Lower leg skin (tissue), 4 donors: ENCODE results near the gene ZNF804B. TPM values are rescaled to one million over a fixed set of nuclear protein-coding genes. Genes with fewer than 3 reads are reported as not detected.

Experiments
- DNase-seq, 2 donors: peaks; one replicate each; pipeline ENCODE4 v3.0.0-alpha.2; 2019; ENCODE audit warnings: low spot score in 2 of 2
- H3K4me3 ChIP-seq: fragments of 200-600 bp; sonication (generic); 2 replicates; pipeline ENCODE4 v1.5.1; 2017; ENCODE audit warnings: mild to moderate bottlenecking, low read depth; ENCODE audit not compliant: poor library complexity, severe bottlenecking
- CTCF ChIP-seq, 3 donors: fragments of 450-650 bp; IDR thresholded peaks; one replicate each; pipeline ENCODE4 v1.5.1; 2016; ENCODE audit warnings: antibody characterized with exemption in 3 of 3, mild to moderate bottlenecking in 3 of 3, moderate library complexity in 2 of 3
- POLR2A ChIP-seq, 2 donors: fragments of 450-650 bp; IDR thresholded peaks; one replicate each; pipeline ENCODE4 v1.6.1; 2016 to 2017; ENCODE audit warnings: antibody characterized with exemption in 2 of 2, mild to moderate bottlenecking in 1 of 2, moderate library complexity in 1 of 2
- WGBS, 2 donors: methylation state at CpG; one replicate each; pipeline ENCODE4 v1.1.5; 2018; 5-methylcytosine and 5-hydroxymethylcytosine counted together
- intact Hi-C: fragments of 100-400 bp; cut with DNase I; formaldehyde crosslinking; loops from one replicate; pipeline ENCODE4 v1.15.0; 2023; ENCODE audit warnings: low total_unique reads
- total RNA-seq, 4 donors: library from RNA; depleted of rRNA; stranded (reverse); fragments of >200 nt; gene quantifications; one replicate each; pipeline ENCODE4 v1.1.0, GENCODE V29; 2016

Gene ZNF804B
- total RNA-seq, 4 donors from 2014 or later: not detected

GRCh38 chr7:89054361-89054760, 294.9 kb downstream of the ZNF804B start:
- TF ChIP-seq CTCF (IDR thresholded peaks at IDR 0.05): no peak
- no peak for TF ChIP-seq POLR2A (IDR thresholded peaks at IDR 0.05)
- H3K4me3 ChIP-seq: no peak overlapping the region
- DNase-seq: no peak
- 33 to 46% methylated on average over 2 of the region's 2 CpGs for whole genome bisulfite sequencing, 2 donors
- intact Hi-C loops: no loop called here

DNA sequence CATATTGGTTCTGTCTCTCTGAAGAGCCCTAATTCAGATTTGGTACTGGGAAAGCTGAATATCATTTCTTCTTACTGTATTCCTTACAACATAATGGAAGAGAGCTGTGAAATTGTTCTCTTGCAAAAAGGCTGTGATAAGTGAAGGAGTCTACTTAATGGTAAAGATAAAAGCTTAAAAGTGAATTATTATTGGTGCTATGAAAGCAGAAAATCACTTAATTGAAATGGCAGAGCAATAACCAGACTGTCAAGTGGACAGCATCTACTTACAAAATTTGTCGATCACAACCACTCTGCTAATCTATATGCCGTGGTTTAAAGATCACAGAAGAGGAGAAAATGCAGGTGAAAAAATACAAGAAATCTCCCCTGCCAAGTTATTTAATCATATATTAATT, 300.7 kb downstream of the ZNF804B start:
- TF ChIP-seq CTCF (IDR thresholded peaks at IDR 0.05) (no peak), POLR2A (IDR thresholded peaks at IDR 0.05) (no peak)
- no peak overlapping the region for H3K4me3 ChIP-seq
- intact Hi-C loops: no loop called here
- no peak for DNase-seq
- WGBS, 2 donors: 87 to 99% methylated on average over 2 of the region's 2 CpGs

DNA sequence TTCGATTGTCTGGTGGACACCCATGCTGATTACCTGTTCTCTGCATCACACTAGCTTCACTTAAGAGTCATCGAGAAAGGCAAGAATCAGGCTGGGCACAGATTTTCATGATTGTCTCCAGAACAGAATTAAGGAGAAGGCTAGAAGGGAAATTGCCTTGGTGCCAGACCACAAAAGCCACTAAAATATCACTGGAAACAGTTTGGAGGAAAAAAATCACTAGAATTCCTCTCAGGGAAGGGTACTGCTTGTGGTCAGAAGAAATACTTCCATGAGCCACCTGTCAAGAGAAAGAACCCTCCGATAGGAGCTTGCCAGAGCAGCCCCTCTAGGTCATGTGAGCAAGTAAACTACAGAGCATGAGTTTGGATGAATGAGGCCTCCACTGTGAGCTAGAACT, 305.3 kb downstream of the ZNF804B start:
- TF ChIP-seq POLR2A (IDR thresholded peaks at IDR 0.05): no peak
- no peak for TF ChIP-seq CTCF (IDR thresholded peaks at IDR 0.05)
- WGBS, 2 donors: 59 to 67% methylated on average over 3 of the region's 3 CpGs
- no peak overlapping the region for H3K4me3 ChIP-seq
- no peak for DNase-seq
- intact Hi-C loops: no loop called here

- H3K4me3 ChIP-seq: no peak overlapping the region
- 55 to 73% methylated on average over 3 of the region's 3 CpGs for WGBS, 2 donors
- intact Hi-C loops: no loop called here
- TF ChIP-seq CTCF (IDR thresholded peaks at IDR 0.05): no peak
- no peak for TF ChIP-seq POLR2A (IDR thresholded peaks at IDR 0.05)
- no peak for DNase-seq
Observed at GRCh38 chr7:89067048-89067447, 307.5 kb downstream of the ZNF804B start.

DNA sequence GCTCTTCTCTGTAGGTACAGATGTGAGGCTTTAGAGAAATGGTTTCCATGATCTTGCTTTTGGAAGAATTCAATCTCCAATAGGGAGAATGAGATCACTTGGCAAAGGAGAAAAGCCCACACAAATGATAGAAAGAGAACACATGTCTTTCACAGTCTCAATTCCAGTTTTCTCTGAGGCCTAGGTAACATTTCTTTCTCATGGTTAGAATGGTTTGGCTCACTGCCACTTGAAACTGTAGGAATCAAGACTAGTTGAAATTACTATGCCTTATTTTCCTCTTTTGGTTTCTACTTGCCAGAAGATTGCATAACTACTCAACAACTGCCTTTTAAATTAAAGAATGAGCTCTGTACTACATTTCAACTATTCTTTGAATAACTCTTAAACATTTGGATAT, 312.6 kb downstream of the ZNF804B start:
- intact Hi-C loops: no loop called here
- H3K4me3 ChIP-seq: no peak overlapping the region
- no peak for DNase-seq
- TF ChIP-seq POLR2A (IDR thresholded peaks at IDR 0.05) (no peak), CTCF (IDR thresholded peaks at IDR 0.05) (no peak)

- intact Hi-C loops: no loop called here
- 85 to 90% methylated on average over 2 of the region's 2 CpGs for WGBS, 2 donors
- H3K4me3 ChIP-seq: no peak overlapping the region
- no peak for TF ChIP-seq POLR2A (IDR thresholded peaks at IDR 0.05)
- TF ChIP-seq CTCF (IDR thresholded peaks at IDR 0.05): no peak
- DNase-seq: no peak
Observed at GRCh38 chr7:89073776-89074175, 314.3 kb downstream of the ZNF804B start.
